Epithelial cell of proximal tubule (primary cell): ENCODE results near the gene SPACDR. TPM values are rescaled to one million over a fixed set of nuclear protein-coding genes. Genes with fewer than 3 reads are reported as not detected.
A peak's percentile ranks its signal among the peaks of the same experiment; 100 is the strongest.
"Not testable (repeated sequence)": the region's sequence is repeated elsewhere in the genome, so short reads cannot be mapped to it uniquely, and the experiment has no call there.

Source experiments
- DNase-seq: peaks from one replicate; pipeline ENCODE4 v3.0.0-alpha.2; 2011; ENCODE audit warnings: low read depth
- H3K4me3 ChIP-seq: 2 replicates; pipeline ENCODE4 v1.5.1; 2011; ENCODE audit warnings: low read depth, mild to moderate bottlenecking, low read length
- total RNA-seq: library from RNA; depleted of rRNA; stranded (reverse); fragments of >200 nt; gene quantifications from 2 replicates; pipeline ENCODE4 v1.2.3, GENCODE V29; 2015
- TF ChIP-seq, protein P1 (sequence below): conservative IDR thresholded peaks from 2 replicates; pipeline ENCODE4 v1.5.1; 2012; ENCODE audit warnings: low read depth, mild to moderate bottlenecking, low read length

Gene SPACDR
- total RNA-seq, 1 donor from 2014 or later = not detected

DNA sequence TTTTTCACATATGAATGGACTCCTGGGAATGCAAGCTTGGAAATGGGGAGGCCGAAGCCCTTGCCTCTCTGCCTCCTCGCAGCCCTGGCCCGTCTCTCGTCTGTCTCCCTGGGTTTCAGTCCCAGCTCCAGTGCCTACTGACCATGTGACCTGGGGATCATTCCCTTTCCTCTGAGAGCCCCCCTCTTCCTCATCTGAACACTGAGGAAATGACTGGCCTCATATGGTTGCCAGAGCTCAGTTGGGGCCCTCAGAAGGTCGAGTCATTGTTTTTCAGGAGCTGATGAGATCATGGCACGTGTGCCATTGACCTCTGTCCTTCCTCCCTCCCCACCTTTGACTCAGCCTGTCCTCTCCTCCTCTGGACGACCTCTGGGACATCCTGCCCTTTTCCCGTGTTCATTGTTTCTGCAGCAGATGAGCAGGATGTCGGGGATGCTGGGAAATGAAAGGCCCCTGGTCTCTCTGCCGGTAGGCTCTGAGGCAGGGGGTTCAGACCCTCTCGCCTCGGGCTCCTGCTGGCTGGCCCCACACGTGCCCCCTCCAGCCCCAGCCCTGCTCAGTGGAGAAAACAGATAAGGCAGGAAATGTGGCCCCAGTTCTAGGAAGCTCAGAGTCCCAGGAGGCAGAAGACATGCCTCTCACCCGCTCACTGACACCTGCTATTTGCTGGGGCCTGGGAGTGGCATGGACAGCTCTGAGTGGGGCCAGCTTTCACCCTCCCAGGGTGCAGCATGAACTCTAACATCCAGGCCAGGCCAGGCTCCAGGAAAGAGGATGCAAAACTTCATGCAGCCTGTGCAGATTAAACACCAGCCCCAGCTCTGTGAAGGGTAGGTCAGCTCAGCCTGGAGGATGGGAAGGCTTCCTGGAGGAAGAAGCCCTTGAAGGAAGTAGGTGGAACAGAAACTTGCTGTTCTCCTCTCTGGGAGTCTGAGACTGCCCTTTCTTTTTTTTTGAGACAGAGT, 19.5 kb downstream of the SPACDR start:
- H3K4me3 ChIP-seq = no peak overlapping the region
- TF ChIP-seq, protein P1, sequence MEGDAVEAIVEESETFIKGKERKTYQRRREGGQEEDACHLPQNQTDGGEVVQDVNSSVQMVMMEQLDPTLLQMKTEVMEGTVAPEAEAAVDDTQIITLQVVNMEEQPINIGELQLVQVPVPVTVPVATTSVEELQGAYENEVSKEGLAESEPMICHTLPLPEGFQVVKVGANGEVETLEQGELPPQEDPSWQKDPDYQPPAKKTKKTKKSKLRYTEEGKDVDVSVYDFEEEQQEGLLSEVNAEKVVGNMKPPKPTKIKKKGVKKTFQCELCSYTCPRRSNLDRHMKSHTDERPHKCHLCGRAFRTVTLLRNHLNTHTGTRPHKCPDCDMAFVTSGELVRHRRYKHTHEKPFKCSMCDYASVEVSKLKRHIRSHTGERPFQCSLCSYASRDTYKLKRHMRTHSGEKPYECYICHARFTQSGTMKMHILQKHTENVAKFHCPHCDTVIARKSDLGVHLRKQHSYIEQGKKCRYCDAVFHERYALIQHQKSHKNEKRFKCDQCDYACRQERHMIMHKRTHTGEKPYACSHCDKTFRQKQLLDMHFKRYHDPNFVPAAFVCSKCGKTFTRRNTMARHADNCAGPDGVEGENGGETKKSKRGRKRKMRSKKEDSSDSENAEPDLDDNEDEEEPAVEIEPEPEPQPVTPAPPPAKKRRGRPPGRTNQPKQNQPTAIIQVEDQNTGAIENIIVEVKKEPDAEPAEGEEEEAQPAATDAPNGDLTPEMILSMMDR = no peak
- no peak for DNase-seq

DNA sequence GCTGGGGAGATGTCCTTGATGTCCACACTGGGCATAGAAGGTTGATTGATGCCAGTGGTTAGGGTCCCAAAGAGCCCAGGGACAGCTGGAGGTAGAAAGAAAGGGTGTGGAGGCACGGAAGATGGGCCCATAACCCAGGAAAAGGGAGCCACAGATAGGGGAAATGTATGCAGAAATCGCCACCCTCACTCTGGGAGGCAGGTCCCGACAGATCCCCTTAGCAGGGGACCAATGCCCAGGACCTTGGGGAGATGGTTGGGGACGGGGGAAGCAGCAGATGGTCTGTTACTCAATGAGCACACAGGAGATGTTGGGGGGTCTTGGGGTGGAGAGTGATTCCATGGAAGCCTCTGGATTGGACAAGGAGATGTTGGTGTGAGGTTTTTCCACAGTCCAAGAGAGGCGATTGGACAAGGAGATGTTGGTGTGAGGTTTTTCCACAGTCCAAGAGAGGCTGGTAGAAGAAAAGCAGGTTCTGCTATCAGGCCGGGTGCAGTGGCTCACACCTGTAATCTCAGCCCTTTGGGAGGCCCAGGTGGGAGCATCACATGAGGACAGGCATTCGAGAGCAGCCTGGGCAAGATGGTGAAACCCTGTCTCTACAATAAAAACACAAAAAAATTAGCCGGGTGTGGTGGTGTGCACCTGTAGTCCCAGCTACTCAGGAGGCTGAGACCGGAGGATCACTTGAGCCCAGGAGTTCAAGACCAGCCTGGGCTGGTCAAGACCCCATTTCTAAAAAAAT, 20.8 kb downstream of the SPACDR start:
- DNase-seq = no peak
- TF ChIP-seq, protein P1 = no peak
- H3K4me3 ChIP-seq = no peak overlapping the region

DNA sequence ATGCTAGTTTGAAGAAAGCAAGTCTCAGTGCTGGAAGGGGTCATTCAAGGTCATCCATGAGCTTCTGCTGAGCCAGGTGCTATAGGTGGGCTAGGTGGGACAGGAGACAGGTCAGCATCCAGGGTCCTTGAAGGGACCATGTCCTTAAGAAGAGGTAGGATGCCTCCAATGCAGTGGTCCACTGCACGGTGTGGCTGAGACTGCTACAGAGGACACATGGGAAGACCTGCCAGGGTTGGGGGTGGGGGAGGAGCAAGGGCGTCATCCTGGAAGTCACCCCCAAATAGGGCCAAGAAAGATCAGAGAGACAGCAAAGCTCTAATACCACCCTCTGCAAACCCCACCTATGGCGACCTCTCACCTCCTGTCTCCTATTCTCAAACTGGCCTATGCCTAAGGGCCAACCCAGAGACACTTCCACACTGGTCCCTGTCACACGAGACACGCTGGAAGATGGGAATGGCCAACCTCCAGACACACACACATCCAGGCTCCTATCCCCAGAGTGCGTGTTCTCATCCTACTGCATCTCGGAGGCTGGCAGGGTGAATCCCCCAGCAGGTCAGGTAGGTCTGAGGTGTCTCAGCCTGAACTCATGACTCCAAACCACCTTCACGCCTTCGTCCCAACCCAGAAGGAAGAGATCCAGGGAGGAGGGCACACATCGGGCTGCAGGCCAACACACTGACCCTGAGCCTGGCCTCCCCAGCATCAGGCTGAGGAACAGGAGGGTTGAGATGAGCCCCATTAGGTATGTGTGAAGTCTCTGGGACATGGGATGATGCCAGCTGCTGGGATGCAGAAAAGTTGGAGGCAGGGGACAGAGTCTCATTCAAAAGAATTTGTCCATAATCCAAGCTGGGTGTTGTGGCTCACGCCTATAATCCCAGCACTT, 22.2 kb downstream of the SPACDR start:
- TF ChIP-seq, protein P1 = no peak
- no peak for DNase-seq
- no peak overlapping the region for H3K4me3 ChIP-seq

- not testable (repeated sequence) for DNase-seq
These were observed 24.8 kb downstream of the SPACDR start for GRCh38 chr7:100439244-100439643.

DNA sequence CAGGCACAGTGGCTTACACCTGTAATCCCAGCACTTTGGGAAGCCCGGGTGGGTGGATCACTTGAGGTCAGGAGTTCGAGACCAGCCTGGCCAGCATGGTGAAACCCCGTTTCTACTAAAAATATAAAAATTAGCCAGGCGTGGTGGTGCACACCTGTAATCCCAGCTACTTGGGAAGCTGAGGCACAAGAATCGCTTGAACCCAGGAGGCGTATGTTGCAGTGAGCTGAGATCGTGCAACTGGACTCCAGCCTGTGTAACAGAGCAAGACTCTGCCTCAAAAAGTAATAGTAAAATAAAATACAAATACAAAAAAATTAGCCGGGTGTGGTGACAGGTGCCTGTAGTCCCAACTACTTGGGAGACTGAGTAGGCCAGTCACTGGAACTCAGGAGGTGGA, 25.3 kb downstream of the SPACDR start:
- H3K4me3 ChIP-seq, DNase-seq: not testable (repeated sequence)

More at GRCh38 chr7:100439244-100439643, 24.8 kb downstream of the SPACDR start:
- H3K4me3 ChIP-seq = not testable (repeated sequence)

GRCh38 chr7:100438172-100438571, 25.9 kb downstream of the SPACDR start:
- no peak for DNase-seq
- TF ChIP-seq, protein P1 = no peak
- H3K4me3 ChIP-seq = no peak overlapping the region

- DNase-seq = no peak
- TF ChIP-seq, protein P1 = no peak
- H3K4me3 ChIP-seq = peak overlapping the region; percentile 83
These were observed 26.6 kb downstream of the SPACDR start for GRCh38 chr7:100437150-100438100.
